Measurements from ENCODE around the gene LY6G5B. TPM values are rescaled to one million over a fixed set of nuclear protein-coding genes. Genes with fewer than 3 reads are reported as not detected.
"Not testable (repeated sequence)": the region's sequence is repeated elsewhere in the genome, so short reads cannot be mapped to it uniquely, and the experiment has no call there.

LY6G5B gene
- total RNA-seq, 1 donor from 2014 or later, result 1.2 TPM

GRCh38 chr6:31690231-31691077 lies 20.7 kb downstream of the LY6G5B start:
- DNase-seq (ENCODE audit: low read depth in 2 of 2), result no peak

- DNase-seq (ENCODE audit: low read depth in 2 of 2), result no peak
These were observed 21.3 kb downstream of the LY6G5B start for GRCh38 chr6:31691078-31691463.

- no peak for DNase-seq (ENCODE audit: low read depth in 2 of 2)
These were observed 21.9 kb downstream of the LY6G5B start for GRCh38 chr6:31691564-31692108.

- DNase-seq (ENCODE audit: low read depth in 2 of 2), result no peak
These were observed 22.6 kb downstream of the LY6G5B start for GRCh38 chr6:31692353-31692752.

- DNase-seq (ENCODE audit: low read depth in 2 of 2), result no peak
These were observed 23.1 kb downstream of the LY6G5B start for GRCh38 chr6:31692886-31693285.

GRCh38 chr6:31693535-31693934 lies 23.8 kb downstream of the LY6G5B start:
- no peak for DNase-seq (ENCODE audit: low read depth in 2 of 2)

GRCh38 chr6:31697555-31697954 lies 27.8 kb downstream of the LY6G5B start:
- no peak for DNase-seq (ENCODE audit: low read depth in 2 of 2)

- DNase-seq (ENCODE audit: low read depth in 2 of 2), result no peak
These were observed 31.1 kb downstream of the LY6G5B start for GRCh38 chr6:31700740-31701401.

GRCh38 chr6:31701666-31702404 lies 32.1 kb downstream of the LY6G5B start:
- peak; percentile 55 to 61 for DNase-seq (ENCODE audit: low read depth in 2 of 2)

- DNase-seq (ENCODE audit: low read depth in 2 of 2), result peak; percentile 31 to 43
These were observed 32.6 kb downstream of the LY6G5B start for GRCh38 chr6:31702405-31702818.

- DNase-seq (ENCODE audit: low read depth in 2 of 2), result peak; percentile 99
These were observed 33.3 kb downstream of the LY6G5B start, which contains the start of gene ABHD16A for GRCh38 chr6:31702819-31703716. ABHD16A (minus strand) TSS chr6:31703324; CDS start chr6:31703281, 43 bp downstream.

- DNase-seq (ENCODE audit: low read depth in 2 of 2), result no peak
These were observed 36.2 kb downstream of the LY6G5B start for GRCh38 chr6:31705931-31706330.

GRCh38 chr6:31706599-31706998 lies 36.8 kb downstream of the LY6G5B start, which contains the start of gene LY6G6F:
LY6G6F (plus strand) TSS chr6:31706866; CDS start chr6:31706907, 41 bp downstream.
- no peak for DNase-seq (ENCODE audit: low read depth in 2 of 2)

- DNase-seq (ENCODE audit: low read depth in 2 of 2), result no peak
These were observed 37.9 kb downstream of the LY6G5B start for GRCh38 chr6:31707701-31708100.

GRCh38 chr6:31708224-31708623 lies 38.4 kb downstream of the LY6G5B start:
- DNase-seq (ENCODE audit: low read depth in 2 of 2), result no peak

GRCh38 chr6:31709157-31709556 lies 39.4 kb downstream of the LY6G5B start:
- not testable (repeated sequence) for DNase-seq (ENCODE audit: low read depth in 2 of 2)

- no peak for DNase-seq (ENCODE audit: low read depth in 2 of 2)
These were observed 40.9 kb downstream of the LY6G5B start for GRCh38 chr6:31710523-31711219.

GRCh38 chr6:31711233-31711632 lies 41.5 kb downstream of the LY6G5B start:
- DNase-seq (ENCODE audit: low read depth in 2 of 2), result no peak

GRCh38 chr6:31712296-31712695 lies 42.5 kb downstream of the LY6G5B start:
- DNase-seq (ENCODE audit: low read depth in 2 of 2), result no peak

GRCh38 chr6:31713465-31713864 lies 43.7 kb downstream of the LY6G5B start:
- DNase-seq (ENCODE audit: low read depth in 2 of 2), result no peak
